HepG2 (cell line): Measurements from ENCODE around the gene U2AF2. TPM values are rescaled to one million over a fixed set of nuclear protein-coding genes. Genes with fewer than 3 reads are reported as not detected.

Experiments
- CENPX ChIP-seq: sonication (generic); formaldehyde crosslinking; IDR thresholded peaks from 2 replicates; pipeline ENCODE4 v1.9.0; 2021; ENCODE audit warnings: mild to moderate bottlenecking, missing genetic modification reagents, moderate library complexity
- FOXK1 ChIP-seq: sonication (generic); formaldehyde crosslinking; IDR thresholded peaks from 2 replicates; pipeline ENCODE4 v1.4.0; 2020; ENCODE audit warnings: low read depth, missing genetic modification reagents, borderline replicate concordance
- GATAD1 ChIP-seq: IDR thresholded peaks from 2 replicates; pipeline ENCODE4 v1.6.1; 2016; ENCODE audit warnings: missing genetic modification reagents, missing compliant biosample characterization
- HNF4A ChIP-seq: sonication (generic); formaldehyde crosslinking; IDR thresholded peaks from 2 replicates; pipeline ENCODE4 v1.4.0; 2020; ENCODE audit warnings: missing genetic modification reagents
- KLF13 ChIP-seq: sonication (generic); formaldehyde crosslinking; IDR thresholded peaks from 2 replicates; pipeline ENCODE4 v1.4.0; 2020; ENCODE audit warnings: mild to moderate bottlenecking, missing genetic modification reagents
- MAFK ChIP-seq, 2 experiments: IDR thresholded peaks in 1 of 2; conservative IDR thresholded peaks in 1 of 2; 2 replicates each; pipeline ENCODE4 v1.6.1; 2011; ENCODE audit warnings: improper control_type of control experiment in 2 of 2, low read length in 2 of 2
- MEF2D ChIP-seq: sonication (generic); formaldehyde crosslinking; IDR thresholded peaks from 2 replicates; pipeline ENCODE4 v1.5.1; 2020; ENCODE audit warnings: mild to moderate bottlenecking, missing genetic modification reagents
- MYNN ChIP-seq: sonication (generic); formaldehyde crosslinking; IDR thresholded peaks from 2 replicates; pipeline ENCODE4 v1.4.0; 2020; ENCODE audit warnings: mild to moderate bottlenecking, low read depth, missing genetic modification reagents
- NR2C2 ChIP-seq: sonication (generic); formaldehyde crosslinking; IDR thresholded peaks from 2 replicates; pipeline ENCODE4 v1.4.0; 2020; ENCODE audit warnings: missing genetic modification reagents, mild to moderate bottlenecking, moderate library complexity, borderline replicate concordance
- NR3C1 ChIP-seq: sonication (generic); formaldehyde crosslinking; IDR thresholded peaks from 2 replicates; pipeline ENCODE4 v1.4.0; 2020; ENCODE audit warnings: missing genetic modification reagents
- RBM22 ChIP-seq: fragments of 200-400 bp; formaldehyde crosslinking; optimal IDR thresholded peaks from 2 replicates; pipeline ENCODE3; 2017; ENCODE audit warnings: mild to moderate bottlenecking, low read length, moderate library complexity
- RFXANK ChIP-seq: IDR thresholded peaks from 2 replicates; pipeline ENCODE4 v1.6.1; 2016
- SCMH1 ChIP-seq: sonication (generic); formaldehyde crosslinking; IDR thresholded peaks from 2 replicates; pipeline ENCODE4 v1.9.0; 2021; ENCODE audit warnings: missing genetic modification reagents, mild to moderate bottlenecking, borderline replicate concordance
- TFE3 ChIP-seq: IDR thresholded peaks from 2 replicates; pipeline ENCODE4 v1.6.1; 2016
- ZBTB43 ChIP-seq: sonication (generic); formaldehyde crosslinking; conservative IDR thresholded peaks from 2 replicates; pipeline ENCODE4 v1.4.0; 2020; ENCODE audit warnings: missing genetic modification reagents
- ZFP90 ChIP-seq: sonication (generic); formaldehyde crosslinking; IDR thresholded peaks from 2 replicates; pipeline ENCODE4 v1.8.0; 2022; ENCODE audit warnings: missing genetic modification reagents, mild to moderate bottlenecking, inconsistent platforms, borderline replicate concordance
- ZNF263 ChIP-seq: sonication (generic); formaldehyde crosslinking; IDR thresholded peaks from 2 replicates; pipeline ENCODE4 v1.4.0; 2020; ENCODE audit warnings: missing genetic modification reagents
- ZNF44 ChIP-seq: sonication (generic); formaldehyde crosslinking; IDR thresholded peaks from 2 replicates; pipeline ENCODE4 v1.5.1; 2020; ENCODE audit warnings: mild to moderate bottlenecking, missing genetic modification reagents
- ZNF652 ChIP-seq: IDR thresholded peaks from 2 replicates; pipeline ENCODE4 v1.6.1; 2016; ENCODE audit warnings: low read depth, borderline replicate concordance
- ZNF878 ChIP-seq: sonication (generic); formaldehyde crosslinking; IDR thresholded peaks from 2 replicates; pipeline ENCODE4 v1.8.1; 2023; ENCODE audit warnings: mild to moderate bottlenecking, missing genetic modification reagents, moderate library complexity
- ZNF891 ChIP-seq: sonication (generic); formaldehyde crosslinking; IDR thresholded peaks from 2 replicates; pipeline ENCODE4 v1.5.0; 2020; ENCODE audit warnings: mild to moderate bottlenecking, missing genetic modification reagents
- ZUFSP ChIP-seq: sonication (generic); formaldehyde crosslinking; IDR thresholded peaks from 2 replicates; pipeline ENCODE4 v1.9.0; 2021; ENCODE audit warnings: missing genetic modification reagents, mild to moderate bottlenecking, borderline replicate concordance
- polyA plus RNA-seq, 8 experiments: library from polyadenylated mRNA; depleted of rRNA in 3 of 8; stranded (reverse) in 7 of 8; unstranded in 1 of 8; fragments of >200 nt; fragmentation: Illumina TruSeq in 4 of 8; extraction: Trizol in 4 of 8; gene quantifications; 2 replicates each; pipeline versions ENCODE4 v1.2.1 to v1.2.3, GENCODE V29; 2011 to 2016; ENCODE audit warnings: low read depth in 4 of 8, missing spikeins in 1 of 8, mixed read lengths in 1 of 8; ENCODE audit not compliant: insufficient read depth in 1 of 8
- total RNA-seq, 5 experiments: library from RNA; depleted of rRNA; stranded (reverse); fragments of >200 nt; fragmentation: Illumina TruSeq; extraction: Trizol; gene quantifications; 2 replicates each; pipeline ENCODE4 v1.2.3, GENCODE V29; 2016; ENCODE audit warnings: low read depth in 1 of 5
- TF ChIP-seq, protein P1 (sequence below): sonication (generic); formaldehyde crosslinking; IDR thresholded peaks from 2 replicates; pipeline ENCODE4 v1.4.0; 2020; ENCODE audit warnings: missing genetic modification reagents
- TF ChIP-seq, protein P2 (sequence below): sonication (generic); formaldehyde crosslinking; IDR thresholded peaks from 2 replicates; pipeline ENCODE4 v1.4.0; 2020; ENCODE audit warnings: low read depth, mild to moderate bottlenecking, missing genetic modification reagents

U2AF2 gene
- total and polyA plus RNA-seq, 2 of the 13 experiments (the other 11 are each of a cell fraction or from before 2014, with no cell fraction given): 84.3 to 124 TPM

DNA sequence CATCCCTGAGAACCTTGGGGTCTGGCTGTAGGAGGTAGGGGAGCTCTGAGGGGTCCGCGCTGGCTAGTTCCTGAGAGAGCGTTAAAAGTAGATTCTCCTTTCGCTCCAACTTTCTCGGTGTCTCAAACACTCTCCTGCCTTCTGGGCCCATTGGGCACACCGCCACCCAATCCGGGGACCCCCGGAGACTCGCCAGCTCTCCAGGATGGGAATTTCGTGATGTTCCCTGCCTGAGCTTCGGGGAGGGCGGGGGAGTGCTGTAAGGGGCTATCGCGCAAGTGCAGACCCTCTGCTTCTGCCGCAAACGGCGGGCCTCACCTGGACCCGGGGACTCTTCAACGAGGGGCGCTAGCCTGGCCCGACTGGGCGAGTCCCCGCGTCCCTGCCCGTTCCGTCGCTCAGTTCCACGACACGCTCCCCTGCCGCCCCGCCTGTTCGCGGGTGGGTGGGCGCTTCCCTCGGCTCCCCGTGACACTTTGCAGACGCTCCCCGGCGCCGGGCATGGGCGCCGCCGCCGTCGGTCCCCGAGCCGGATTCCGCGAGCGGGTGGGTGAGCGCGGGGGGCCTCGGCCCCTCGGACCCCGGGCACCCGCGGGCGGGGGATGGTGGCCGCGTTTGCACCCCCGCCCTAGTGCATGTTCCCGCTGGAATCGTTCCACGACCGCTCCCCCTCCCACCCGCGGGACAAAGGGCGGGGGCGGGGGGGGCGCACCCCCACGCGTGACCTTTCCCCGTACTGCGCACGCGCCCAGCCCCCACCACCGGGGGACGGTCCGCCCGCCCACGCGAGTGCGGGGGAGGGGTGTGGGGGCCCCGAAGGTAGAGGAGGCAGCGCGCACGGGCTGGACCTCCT is 6.9 kb upstream of the U2AF2 start, which contains the start of gene CCDC106 (continued):
- no peak for TF ChIP-seq TFE3
- no peak for TF ChIP-seq MAFK (conservative IDR thresholded peaks at IDR 0.05 in 1 of 2, IDR thresholded peaks at IDR 0.05 in 1 of 2; ENCODE audit: low read length in 2 of 2)
- no peak for TF ChIP-seq ZNF652 (CRISPR knock-in tag)
- TF ChIP-seq, protein P1, sequence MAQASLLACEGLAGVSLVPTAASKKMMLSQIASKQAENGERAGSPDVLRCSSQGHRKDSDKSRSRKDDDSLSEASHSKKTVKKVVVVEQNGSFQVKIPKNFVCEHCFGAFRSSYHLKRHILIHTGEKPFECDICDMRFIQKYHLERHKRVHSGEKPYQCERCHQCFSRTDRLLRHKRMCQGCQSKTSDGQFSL (CRISPR knock-in tag): peak; percentile 91
- TF ChIP-seq KLF13 (CRISPR knock-in tag): no peak
- TF ChIP-seq, protein P2, sequence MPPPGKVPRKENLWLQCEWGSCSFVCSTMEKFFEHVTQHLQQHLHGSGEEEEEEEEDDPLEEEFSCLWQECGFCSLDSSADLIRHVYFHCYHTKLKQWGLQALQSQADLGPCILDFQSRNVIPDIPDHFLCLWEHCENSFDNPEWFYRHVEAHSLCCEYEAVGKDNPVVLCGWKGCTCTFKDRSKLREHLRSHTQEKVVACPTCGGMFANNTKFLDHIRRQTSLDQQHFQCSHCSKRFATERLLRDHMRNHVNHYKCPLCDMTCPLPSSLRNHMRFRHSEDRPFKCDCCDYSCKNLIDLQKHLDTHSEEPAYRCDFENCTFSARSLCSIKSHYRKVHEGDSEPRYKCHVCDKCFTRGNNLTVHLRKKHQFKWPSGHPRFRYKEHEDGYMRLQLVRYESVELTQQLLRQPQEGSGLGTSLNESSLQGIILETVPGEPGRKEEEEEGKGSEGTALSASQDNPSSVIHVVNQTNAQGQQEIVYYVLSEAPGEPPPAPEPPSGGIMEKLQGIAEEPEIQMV (CRISPR knock-in tag): no peak
- peak; percentile 8; the same call in 1 of the 2 replicates for TF ChIP-seq ZNF263 (CRISPR knock-in tag)
- no peak for TF ChIP-seq FOXK1
- no peak for TF ChIP-seq SCMH1
- TF ChIP-seq ZBTB43: no peak
- no peak for TF ChIP-seq RBM22
- TF ChIP-seq ZNF878 (CRISPR knock-in tag): no peak
- peak; percentile 48; the same call in 1 of the 2 replicates for TF ChIP-seq ZNF891 (CRISPR knock-in tag)
- no peak for TF ChIP-seq NR3C1 (CRISPR knock-in tag)
- TF ChIP-seq HNF4A: no peak
- no peak for TF ChIP-seq ZUFSP (CRISPR knock-in tag)
- no peak; the same call in 1 of the 2 replicates for TF ChIP-seq MEF2D (CRISPR knock-in tag)
- peak; percentile 56; the same call in 1 of the 2 replicates for TF ChIP-seq GATAD1 (CRISPR knock-in tag)
- peak; percentile 32; the same call in 1 of the 2 replicates for TF ChIP-seq NR2C2
- no peak for TF ChIP-seq CENPX (CRISPR knock-in tag)
- TF ChIP-seq ZFP90 (CRISPR knock-in tag): no peak
- 0 out of 2 replicates have a peak, but pooled peaks have one; percentile 56 for TF ChIP-seq ZNF44 (CRISPR knock-in tag)
- TF ChIP-seq MYNN (CRISPR knock-in tag): no peak
- no peak for TF ChIP-seq RFXANK
